OCI-LY1 (cell line): ENCODE results near the gene LPCAT4.

Experiments
- H2AFZ ChIP-seq: fragments of 200-600 bp; sonication (generic), shearing (Covaris generic); 2 replicates; pipeline ENCODE4 v1.6.0; 2014; ENCODE audit warnings: antibody characterized with exemption, mild to moderate bottlenecking, low read length
- H3F3A ChIP-seq: fragments of 200-600 bp; sonication (generic), shearing (Covaris generic); 2 replicates; pipeline ENCODE4 v1.6.0; 2014; ENCODE audit warnings: mild to moderate bottlenecking, antibody characterized with exemption, low read length, moderate library complexity; ENCODE audit not compliant: insufficient read depth
- H3K27ac ChIP-seq: fragments of 200-600 bp; sonication (generic); 2 replicates; pipeline ENCODE4 v1.5.1; 2014; ENCODE audit warnings: low read length, mixed run types, mild to moderate bottlenecking, low read depth; ENCODE audit not compliant: poor library complexity, severe bottlenecking
- H3K27me3 ChIP-seq: fragments of 200-600 bp; sonication (generic); 2 replicates; pipeline ENCODE4 v1.6.0; 2014; ENCODE audit warnings: antibody characterized with exemption, mild to moderate bottlenecking, low read length, moderate library complexity; ENCODE audit not compliant: insufficient read depth
- H3K36me3 ChIP-seq: fragments of 200-600 bp; sonication (generic); 2 replicates; pipeline ENCODE4 v1.6.1; 2014; ENCODE audit warnings: mild to moderate bottlenecking, antibody characterized with exemption, low read length, moderate library complexity, mixed read lengths; ENCODE audit not compliant: insufficient read depth
- H3K4me1 ChIP-seq: fragments of 200-600 bp; sonication (generic); 2 replicates; pipeline ENCODE4 v1.5.1; 2014; ENCODE audit warnings: mild to moderate bottlenecking, low read length, moderate library complexity; ENCODE audit not compliant: insufficient read depth, severe bottlenecking
- H3K4me2 ChIP-seq: fragments of 200-600 bp; sonication (generic), shearing (Covaris generic); 2 replicates; pipeline ENCODE4 v1.6.1; 2014; ENCODE audit warnings: low read length
- H3K4me3 ChIP-seq: fragments of 200-600 bp; sonication (generic); 2 replicates; pipeline ENCODE4 v1.5.1; 2014; ENCODE audit warnings: low read length, low read depth, mild to moderate bottlenecking, mixed read lengths; ENCODE audit not compliant: poor library complexity, severe bottlenecking
- H3K79me2 ChIP-seq: fragments of 200-600 bp; shearing (Covaris generic); 2 replicates; pipeline ENCODE4 v1.6.1; 2016; ENCODE audit warnings: mixed run types, low read length, mixed read lengths; ENCODE audit not compliant: insufficient read depth
- H3K9ac ChIP-seq: fragments of 200-600 bp; sonication (generic), shearing (Covaris generic); 2 replicates; pipeline ENCODE4 v1.6.1; 2014; ENCODE audit warnings: mild to moderate bottlenecking, low read length, mixed read lengths
- H3K9me2 ChIP-seq: fragments of 200-600 bp; sonication (generic), shearing (Covaris generic); 2 replicates; pipeline ENCODE4 v1.6.1; 2014; ENCODE audit warnings: low read depth, mild to moderate bottlenecking, low read length, mixed read lengths
- H3K9me3 ChIP-seq: fragments of 200-600 bp; shearing (Covaris generic); 2 replicates; pipeline ENCODE4 v1.6.1; 2014; ENCODE audit warnings: low read length, mixed read lengths
- H4K20me1 ChIP-seq: fragments of 200-600 bp; sonication (generic), shearing (Covaris generic); 2 replicates; pipeline ENCODE4 v1.6.0; 2016; ENCODE audit warnings: mild to moderate bottlenecking, low read length; ENCODE audit not compliant: insufficient read depth
- CTCF ChIP-seq: fragments of 200-600 bp; sonication (generic), shearing (Covaris generic); IDR thresholded peaks from 2 replicates; pipeline ENCODE4 v1.5.1; 2017; ENCODE audit warnings: mild to moderate bottlenecking, antibody characterized with exemption, low read length, moderate library complexity, mixed read lengths
- EZH2 ChIP-seq: fragments of 200-600 bp; sonication (generic), shearing (Covaris generic); IDR thresholded peaks from 2 replicates; pipeline ENCODE4 v1.8.0; 2017; ENCODE audit warnings: borderline replicate concordance, mixed run types, mild to moderate bottlenecking, antibody characterized with exemption, low read length, moderate library complexity, mixed read lengths

Gene LPCAT4

GRCh38 chr15:34314491-34315490, 52.2 kb downstream of the LPCAT4 start:
- H2AFZ ChIP-seq: no peak overlapping the region
- TF ChIP-seq CTCF: no peak
- TF ChIP-seq EZH2: no peak

GRCh38 chr15:34311563-34311962, 55.4 kb downstream of the LPCAT4 start:
- Histone ChIP-seq H3K9me3 (no peaks in the 10 kb centered on the region), H3K4me3 (no peak overlapping the region), H4K20me1 (no peaks in the 10 kb centered on the region), H2AFZ (no peak overlapping the region), H3F3A (no peaks in the 10 kb centered on the region), H3K79me2 (no peaks in the 10 kb centered on the region), H3K27ac (no peak overlapping the region), H3K36me3 (no peaks in the 10 kb centered on the region), H3K9me2 (no peaks in the 10 kb centered on the region), H3K4me2 (no peak overlapping the region), H3K27me3 (no peaks in the 10 kb centered on the region), H3K4me1 (no peaks in the 10 kb centered on the region), H3K9ac (no peak overlapping the region)
- TF ChIP-seq CTCF (no peak), EZH2 (no peak)

More at GRCh38 chr15:34314491-34315490, 52.2 kb downstream of the LPCAT4 start:
- Histone ChIP-seq H3K9me3 (no peaks in the 10 kb centered on the region), H3K9ac (no peak overlapping the region), H3K27ac (no peak overlapping the region), H3K4me2 (no peak overlapping the region), H3K9me2 (no peaks in the 10 kb centered on the region), H3K4me1 (no peaks in the 10 kb centered on the region), H3K4me3 (no peak overlapping the region), H3K27me3 (no peaks in the 10 kb centered on the region), H4K20me1 (no peaks in the 10 kb centered on the region), H3K36me3 (no peaks in the 10 kb centered on the region), H3F3A (no peaks in the 10 kb centered on the region), H3K79me2 (no peaks in the 10 kb centered on the region)
